Heart right ventricle (tissue), 16 donors: Measurements from ENCODE around the gene PBOV1. TPM values are rescaled to one million over a fixed set of nuclear protein-coding genes. Genes with fewer than 3 reads are reported as not detected.

Experiments
- ATAC-seq, 8 donors: fragments of 200-7000 bp; cut with Tn5 transposase; one replicate each; pipeline ENCODE4 v1.9.1; 2020; ENCODE audit warnings: mild to moderate bottlenecking in 8 of 8, moderate library complexity in 8 of 8, moderate number of reproducible peaks in 1 of 8
- DNase-seq, 2 donors: peaks; one replicate each; pipeline ENCODE4 v3.0.0-alpha.2; 2020
- H3K27ac ChIP-seq, 10 donors: fragments of 200-600 bp; sonication (generic) in 2 of 10; one replicate each; pipeline versions ENCODE4 v1.5.0 to v1.8.0; 2020 to 2022; ENCODE audit warnings: mild to moderate bottlenecking in 3 of 10
- H3K27me3 ChIP-seq, 7 donors: fragments of 200-600 bp; one replicate each; pipeline ENCODE4 v1.8.0; 2021 to 2022; ENCODE audit warnings: mild to moderate bottlenecking in 2 of 7
- H3K36me3 ChIP-seq, 9 donors: fragments of 200-600 bp; sonication (generic) in 1 of 9; one replicate each; pipeline versions ENCODE4 v1.5.0 to v1.8.0; 2020 to 2022; ENCODE audit warnings: mild to moderate bottlenecking in 2 of 9
- H3K4me1 ChIP-seq, 9 donors: fragments of 200-600 bp; sonication (generic) in 1 of 9; one replicate each; pipeline versions ENCODE4 v1.5.0 to v1.8.0; 2020 to 2022; ENCODE audit warnings: mild to moderate bottlenecking in 4 of 9
- H3K4me3 ChIP-seq, 10 donors: fragments of 200-600 bp; sonication (generic) in 2 of 10; one replicate each; pipeline versions ENCODE4 v1.5.0 to v1.8.0; 2020 to 2022; ENCODE audit warnings: mild to moderate bottlenecking in 7 of 10, moderate library complexity in 2 of 10
- H3K9me3 ChIP-seq, 11 donors: fragments of 200-600 bp in 10 of 11; sonication (generic) in 2 of 11; one replicate each; pipeline versions ENCODE4 v1.5.0 to v1.8.0; 2013 to 2022; ENCODE audit warnings: mild to moderate bottlenecking in 2 of 11, control low read depth in 1 of 11, moderate library complexity in 1 of 11
- WGBS, 2 donors: extraction: QIAGEN DNeasy Blood & Tissue Kit; methylation state at CpG; one replicate each; pipeline ENCODE4 v1.1.7; 2013; ENCODE audit warnings: inconsistent platforms in 1 of 2; 5-methylcytosine and 5-hydroxymethylcytosine counted together
- intact Hi-C, 10 donors: fragments of 100-400 bp; cut with DNase I; formaldehyde crosslinking; loops; one replicate each; pipeline versions ENCODE4 v1.11.1 to v1.14.2; 2022
- polyA plus RNA-seq, 2 donors: library from polyadenylated mRNA; stranded (reverse); fragments of 200-250 nt; gene quantifications; one replicate each; pipeline ENCODE4 v1.2.3, GENCODE V29; 2013
- total RNA-seq, 10 donors: library from RNA; stranded (reverse); fragmentation: NEBNext Ultra II Directional in 3 of 10; extraction: Animal tissue kit (Norgen Biotek cat#: 25700) in 3 of 10; gene quantifications; one replicate each; pipeline versions ENCODE4 v1.2.1 to v1.2.4, GENCODE V29; 2021 to 2023
- TF ChIP-seq, protein P1 (sequence below), 9 donors: fragments of 200-600 bp; sonication (generic) in 2 of 9; IDR thresholded peaks; one replicate each; pipeline versions ENCODE4 v1.5.0 to v1.8.0; 2021 to 2022; ENCODE audit warnings: antibody characterized with exemption in 9 of 9, mild to moderate bottlenecking in 5 of 9, moderate library complexity in 1 of 9
- donor health status: Arrhythmogenic right ventricular cardiomyopathy.
- donor health status: ischemic (EF 13 %, LVEDD 7.1; RV severe dilation, severe dysfunction).
- donor health status: healthy with polysubstance abuse.
- donor health status: DM: no; HTN: yes; CAD: no.
- donor health status: DM: no; HTN: no; CAD: no.
- donor health status: ischemic (EF 25% LVEDD 6.9; RV normal size, moderate dysfunction).
- donor health status: ischemic (EF 25% LVEDD 5.7; RV mildly dilated, moderate dysfunction).
- donor health status: healthy.
- donor health status: DM: yes; HTN: yes; CAD: no.
- donor health status: Ischemic cardiomyopathy.
- donor health status: ischemic (EF 35%, LVEDD 5.7; RV mildly dilated, moderate dysfunction).
- donor health status: nonischemic (EF 11% LVEDD 7.7; RV severe dilation, severe dysfunction).
- donor health status: DM: yes; HTN: yes; CAD: no.
- donor health status: PGD.
- donor health status: ischemic (EF 29% LVEDD 5.4; RV normal size, mild dysfunction).
- donor health status: nonischemic (EF 23%, LVEDD 6.1; RV moderate dilation, normal function).

PBOV1 gene
- total and polyA plus RNA-seq, 12 donors, result not detected

- TF ChIP-seq, protein P1, sequence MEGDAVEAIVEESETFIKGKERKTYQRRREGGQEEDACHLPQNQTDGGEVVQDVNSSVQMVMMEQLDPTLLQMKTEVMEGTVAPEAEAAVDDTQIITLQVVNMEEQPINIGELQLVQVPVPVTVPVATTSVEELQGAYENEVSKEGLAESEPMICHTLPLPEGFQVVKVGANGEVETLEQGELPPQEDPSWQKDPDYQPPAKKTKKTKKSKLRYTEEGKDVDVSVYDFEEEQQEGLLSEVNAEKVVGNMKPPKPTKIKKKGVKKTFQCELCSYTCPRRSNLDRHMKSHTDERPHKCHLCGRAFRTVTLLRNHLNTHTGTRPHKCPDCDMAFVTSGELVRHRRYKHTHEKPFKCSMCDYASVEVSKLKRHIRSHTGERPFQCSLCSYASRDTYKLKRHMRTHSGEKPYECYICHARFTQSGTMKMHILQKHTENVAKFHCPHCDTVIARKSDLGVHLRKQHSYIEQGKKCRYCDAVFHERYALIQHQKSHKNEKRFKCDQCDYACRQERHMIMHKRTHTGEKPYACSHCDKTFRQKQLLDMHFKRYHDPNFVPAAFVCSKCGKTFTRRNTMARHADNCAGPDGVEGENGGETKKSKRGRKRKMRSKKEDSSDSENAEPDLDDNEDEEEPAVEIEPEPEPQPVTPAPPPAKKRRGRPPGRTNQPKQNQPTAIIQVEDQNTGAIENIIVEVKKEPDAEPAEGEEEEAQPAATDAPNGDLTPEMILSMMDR (IDR thresholded peaks at IDR 0.05), result no peak
- DNase-seq, result no peak
- 81 to 86% methylated on average over 4 of the region's 4 CpGs for WGBS, 2 donors
- intact Hi-C loops, result no loop called here
- peaks cover 0 to 3% (median 0%) of the 10 kb centered on the region in 11 donors for H3K9me3 ChIP-seq
- peaks cover 0 to 10% (median 0%) of the 10 kb centered on the region in 9 donors for H3K4me1 ChIP-seq
- H3K27me3 ChIP-seq, result no peaks in the 10 kb centered on the region
- no peak for ATAC-seq
- H3K4me3 ChIP-seq, result no peak overlapping the region
- no peaks in the 10 kb centered on the region for H3K36me3 ChIP-seq
- H3K27ac ChIP-seq, result no peak overlapping the region
Measured at GRCh38 chr6:138183790-138184134, 34.5 kb downstream of the PBOV1 start.

- H3K4me1 ChIP-seq, result peaks cover 0 to 5% (median 0%) of the 10 kb centered on the region in 9 donors
- peaks cover 0 to 9% (median 3%) of the 10 kb centered on the region in 11 donors for H3K9me3 ChIP-seq
- no peak overlapping the region for H3K27ac ChIP-seq
- H3K4me3 ChIP-seq, result no peak overlapping the region
- no peaks in the 10 kb centered on the region for H3K27me3 ChIP-seq
- intact Hi-C loops, result no loop called here
- TF ChIP-seq, protein P1 (IDR thresholded peaks at IDR 0.05), result no peak
- no peak for DNase-seq
- H3K36me3 ChIP-seq, result no peaks in the 10 kb centered on the region
- WGBS, 2 donors, result 71 to 79% methylated on average over 8 of the region's 8 CpGs
- ATAC-seq, result peak in 3 of 8 donors; percentile 48 to 63 (median 56)
Measured at GRCh38 chr6:138182939-138183789, 35.1 kb downstream of the PBOV1 start.

DNA sequence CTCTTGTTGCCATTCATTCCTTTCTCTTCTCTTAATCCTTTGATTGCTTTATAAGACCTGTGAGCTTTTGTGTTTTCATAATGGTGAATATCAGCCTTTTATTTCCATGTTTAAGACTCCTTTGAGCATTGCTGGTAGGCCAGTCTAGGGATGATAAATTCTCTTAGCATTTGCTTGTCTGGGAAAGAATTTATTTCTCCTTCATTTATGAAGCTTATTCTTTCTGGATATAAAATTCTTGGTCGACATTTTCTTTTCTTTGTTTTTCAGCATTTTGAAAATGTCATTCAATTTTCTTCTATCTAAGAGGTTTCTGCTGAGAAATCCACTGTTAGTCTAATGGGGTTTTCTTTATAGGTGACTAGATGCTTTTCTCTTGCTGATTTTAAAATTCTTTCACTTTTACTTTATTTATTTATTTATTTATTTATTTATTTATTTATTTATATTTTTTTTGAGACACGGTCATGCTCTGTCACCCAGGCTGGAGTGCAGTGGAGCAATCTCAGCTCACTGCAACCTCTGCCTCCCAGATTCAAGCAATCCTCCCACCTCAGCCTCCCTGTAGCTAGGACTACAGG is 41.5 kb downstream of the PBOV1 start:
- Histone ChIP-seq H3K27me3 (peaks cover 0 to 6% (median 0%) of the 10 kb centered on the region in 7 donors), H3K27ac (no peak overlapping the region), H3K4me1 (no peaks in the 10 kb centered on the region), H3K4me3 (no peak overlapping the region), H3K9me3 (peaks cover 0 to 36% (median 20%) of the 10 kb centered on the region in 11 donors), H3K36me3 (no peaks in the 10 kb centered on the region)
- intact Hi-C loops, result no loop called here
- no peak for ATAC-seq
- TF ChIP-seq, protein P1 (IDR thresholded peaks at IDR 0.05), result no peak
- 94 to 99% methylated on average over 2 of the region's 2 CpGs for WGBS, 2 donors
- DNase-seq, result no peak

GRCh38 chr6:138175596-138175995 is 42.7 kb downstream of the PBOV1 start:
- 86 to 87% methylated on average over 2 of the region's 2 CpGs for WGBS, 2 donors
- ATAC-seq, result no peak
- H3K27ac ChIP-seq, result no peak overlapping the region
- intact Hi-C loops, result no loop called here
- no peaks in the 10 kb centered on the region for H3K4me1 ChIP-seq
- H3K9me3 ChIP-seq, result peaks cover 0 to 36% (median 20%) of the 10 kb centered on the region in 11 donors
- peaks cover 0 to 6% (median 0%) of the 10 kb centered on the region in 7 donors for H3K27me3 ChIP-seq
- H3K36me3 ChIP-seq, result no peaks in the 10 kb centered on the region
- DNase-seq, result no peak
- no peak overlapping the region for H3K4me3 ChIP-seq
- TF ChIP-seq, protein P1 (IDR thresholded peaks at IDR 0.05), result no peak

Other genes with a start within 250 kb of the PBOV1 start
- 10 to 100 TPM; 42.3 to 70.1 (median 56.7) TPM for gene PERP, start 111.1 kb downstream of the PBOV1 start, total RNA-seq
- gene PERP, start 111.1 kb downstream of the PBOV1 start, polyA plus RNA-seq, result 10 to 100 TPM; 29.3 to 30.4 TPM
- gene ARFGEF3, start 56.6 kb downstream of the PBOV1 start, total RNA-seq, result 10 to 100 TPM in 2 of 10 donors, 1 to 10 TPM in 8; 1.1 to 11.1 (median 4.6) TPM
- gene ARFGEF3, start 56.6 kb downstream of the PBOV1 start, polyA plus RNA-seq, result under 1 TPM; 0.33 to 0.73 TPM
- not detected for gene SMIM28, start 159.4 kb upstream of the PBOV1 start, total RNA-seq
- not detected for gene SMIM28, start 159.4 kb upstream of the PBOV1 start, polyA plus RNA-seq
- gene HEBP2, start 185.7 kb upstream of the PBOV1 start, total RNA-seq, result 100 to 1,000 TPM in 5 of 10 donors, 10 to 100 TPM in 5; 88.4 to 108 (median 100) TPM
- gene HEBP2, start 185.7 kb upstream of the PBOV1 start, polyA plus RNA-seq, result 100 to 1,000 TPM in 1 of 2 donors, 10 to 100 TPM in 1; 44.1 to 123 TPM